Neuronal stem cell (in vitro differentiated cells): ENCODE measurements around the gene GRAP2.
"Not testable (repeated sequence)": the region's sequence is repeated elsewhere in the genome, so short reads cannot be mapped to it uniquely, and the experiment has no call there.

Experiments used
- DNase-seq: peaks from one replicate; pipeline ENCODE4 v3.0.0-alpha.2; 2013; ENCODE audit warnings: low spot score
- H2AFZ ChIP-seq: one replicate; pipeline ENCODE4 v1.6.1; 2013; ENCODE audit warnings: mild to moderate bottlenecking, low read length, inconsistent platforms
- H2AK5ac ChIP-seq: 2 replicates; pipeline ENCODE4 v1.6.1; 2013; ENCODE audit warnings: low read depth, mild to moderate bottlenecking, inconsistent platforms, low read length, moderate library complexity, mixed read lengths
- H2BK120ac ChIP-seq: 2 replicates; pipeline ENCODE4 v1.6.1; 2013; ENCODE audit warnings: low read depth, mild to moderate bottlenecking, inconsistent platforms, low read length, moderate library complexity, mixed read lengths
- H2BK12ac ChIP-seq: one replicate; pipeline ENCODE4 v1.6.1; 2013; ENCODE audit warnings: low read length, inconsistent platforms
- H2BK15ac ChIP-seq: 2 replicates; pipeline ENCODE4 v1.6.1; 2013; ENCODE audit warnings: mild to moderate bottlenecking, low read length, inconsistent platforms, mixed read lengths
- H2BK5ac ChIP-seq: one replicate; pipeline ENCODE4 v1.6.1; 2013; ENCODE audit warnings: inconsistent platforms, mild to moderate bottlenecking, low read length, moderate library complexity
- H3K14ac ChIP-seq: one replicate; pipeline ENCODE4 v1.6.1; 2013; ENCODE audit warnings: low read length, inconsistent platforms
- H3K18ac ChIP-seq: 2 replicates; pipeline ENCODE4 v1.6.1; 2013; ENCODE audit warnings: low read length, inconsistent platforms
- H3K23ac ChIP-seq: 2 replicates; pipeline ENCODE4 v1.6.1; 2013; ENCODE audit warnings: low read depth, mild to moderate bottlenecking, mixed read lengths, low read length, inconsistent platforms; ENCODE audit not compliant: poor library complexity
- H3K27ac ChIP-seq: replicated peaks from 3 replicates; pipeline ENCODE4 v1.5.1; 2013; ENCODE audit warnings: low read length, inconsistent platforms
- H3K27me3 ChIP-seq, 3 experiments: 2 replicates each; pipeline ENCODE4 v1.6.1; 2013; ENCODE audit warnings: low read length in 3 of 3, mild to moderate bottlenecking in 2 of 3, inconsistent platforms in 1 of 3, low read depth in 1 of 3, mixed read lengths in 1 of 3, moderate library complexity in 1 of 3; ENCODE audit not compliant: control insufficient read depth in 3 of 3, insufficient read depth in 3 of 3
- H3K36me3 ChIP-seq, 2 donors: replicated peaks in 1 of 2; 2 replicates each; pipeline ENCODE4 v1.6.1; 2013; ENCODE audit warnings: low read length in 2 of 2; ENCODE audit not compliant: control insufficient read depth in 2 of 2, insufficient read depth in 2 of 2
- H3K4ac ChIP-seq: 2 replicates; pipeline ENCODE4 v1.6.1; 2013; ENCODE audit warnings: inconsistent platforms, mild to moderate bottlenecking, low read length, moderate library complexity
- H3K4me1 ChIP-seq, 2 donors: 1 replicate in 1 of 2; 2 replicates in 1 of 2; pipeline ENCODE4 v1.6.1; 2013; ENCODE audit warnings: low read length in 2 of 2, low read depth in 1 of 2; ENCODE audit not compliant: control insufficient read depth in 2 of 2, insufficient read depth in 1 of 2
- H3K4me2 ChIP-seq: one replicate; pipeline ENCODE4 v1.6.1; 2013; ENCODE audit warnings: mild to moderate bottlenecking, low read length, inconsistent platforms; ENCODE audit not compliant: insufficient read depth, poor library complexity, severe bottlenecking
- H3K4me3 ChIP-seq, 2 donors: 2 replicates each; pipeline ENCODE4 v1.5.1; 2013; ENCODE audit warnings: low read length in 2 of 2, mild to moderate bottlenecking in 2 of 2, inconsistent platforms in 1 of 2, moderate library complexity in 1 of 2
- H3K79me1 ChIP-seq: one replicate; pipeline ENCODE4 v1.6.1; 2013; ENCODE audit warnings: low read depth, mild to moderate bottlenecking, inconsistent platforms, low read length, moderate library complexity
- H3K9ac ChIP-seq: one replicate; pipeline ENCODE4 v1.6.1; 2013; ENCODE audit warnings: mild to moderate bottlenecking, low read depth, low read length, inconsistent platforms; ENCODE audit not compliant: poor library complexity
- H3K9me3 ChIP-seq, 2 donors: replicated peaks in 1 of 2; 2 replicates each; pipeline versions ENCODE3 to v1.6.1; 2013; ENCODE audit warnings: low read length in 2 of 2, mild to moderate bottlenecking in 2 of 2, inconsistent platforms in 1 of 2, low read depth in 1 of 2, mixed read lengths in 1 of 2, moderate library complexity in 1 of 2; ENCODE audit not compliant: control insufficient read depth in 2 of 2, insufficient read depth in 1 of 2
- H4K8ac ChIP-seq: one replicate; pipeline ENCODE4 v1.6.1; 2013; ENCODE audit warnings: low read depth, mild to moderate bottlenecking, inconsistent platforms, low read length, moderate library complexity
- H4K91ac ChIP-seq: one replicate; pipeline ENCODE4 v1.6.1; 2013; ENCODE audit warnings: low read length, low read depth, mild to moderate bottlenecking, inconsistent platforms; ENCODE audit not compliant: poor library complexity
- WGBS, 2 donors: extraction: QIAGEN DNeasy Blood & Tissue Kit; methylation state at CpG; one replicate each; pipeline ENCODE4 v1.1.7; 2013; ENCODE audit warnings: missing lambda C conversion rate in 2 of 2, mixed read lengths in 1 of 2; ENCODE audit not compliant: insufficient read length in 2 of 2, insufficient replicate concordance in 1 of 2; ENCODE audit errors: extremely low coverage in 2 of 2; 5-methylcytosine and 5-hydroxymethylcytosine counted together

GRAP2 gene

GRCh38 chr22:39872548-39872947 is 28.3 kb upstream of the GRAP2 start:
- no peak overlapping the region for H2BK120ac ChIP-seq
- no peak overlapping the region for H2AFZ ChIP-seq
- no peaks in the 10 kb centered on the region for H3K27me3 ChIP-seq
- H3K4ac ChIP-seq, result no peak overlapping the region
- no peak overlapping the region for H3K4me2 ChIP-seq
- no peak overlapping the region for H3K18ac ChIP-seq
- no peak overlapping the region for H3K4me3 ChIP-seq
- no peak overlapping the region for H3K9ac ChIP-seq
- WGBS, 2 donors, result no CpG with 5 or more reads among the region's 1 CpG
- no peak overlapping the region for H4K8ac ChIP-seq
- H3K36me3 ChIP-seq, result no peaks in the 10 kb centered on the region
- H3K9me3 ChIP-seq, result no peaks in the 10 kb centered on the region
- H3K14ac ChIP-seq, result no peak overlapping the region
- no peak overlapping the region for H2BK15ac ChIP-seq
- no peak overlapping the region for H4K91ac ChIP-seq
- H2BK12ac ChIP-seq, result no peak overlapping the region
- H3K27ac ChIP-seq, result no peak overlapping the region
- H2AK5ac ChIP-seq, result no peak overlapping the region
- H3K23ac ChIP-seq, result no peak overlapping the region
- no peak for DNase-seq
- H2BK5ac ChIP-seq, result no peak overlapping the region
- H3K79me1 ChIP-seq, result no peaks in the 10 kb centered on the region
- peaks cover 0 to 2% of the 10 kb centered on the region in 2 donors for H3K4me1 ChIP-seq

GRCh38 chr22:39873965-39874364 is 26.9 kb upstream of the GRAP2 start:
- Histone ChIP-seq H2AK5ac (no peak overlapping the region), H2BK12ac (no peak overlapping the region), H3K27ac (no peak overlapping the region), H4K91ac (no peak overlapping the region), H2BK15ac (no peak overlapping the region), H3K4ac (no peak overlapping the region), H3K23ac (no peak overlapping the region), H3K18ac (no peak overlapping the region), H3K9ac (no peak overlapping the region), H3K27me3 (no peaks in the 10 kb centered on the region), H3K4me2 (no peak overlapping the region), H3K9me3 (no peaks in the 10 kb centered on the region), H3K4me1 (peaks cover 0 to 2% of the 10 kb centered on the region in 2 donors), H2BK120ac (no peak overlapping the region), H3K4me3 (no peak overlapping the region), H4K8ac (no peak overlapping the region), H3K14ac (no peak overlapping the region), H3K79me1 (no peaks in the 10 kb centered on the region), H2BK5ac (no peak overlapping the region), H3K36me3 (no peaks in the 10 kb centered on the region), H2AFZ (no peak overlapping the region)
- no CpG with 5 or more reads among the region's 1 CpG for WGBS, 2 donors
- DNase-seq, result no peak

GRCh38 chr22:39875176-39875885 is 25.6 kb upstream of the GRAP2 start:
- not testable (repeated sequence) for H3K36me3 ChIP-seq, H4K8ac ChIP-seq, H3K4ac ChIP-seq, DNase-seq, H4K91ac ChIP-seq, H2BK12ac ChIP-seq, H2BK5ac ChIP-seq, H3K9ac ChIP-seq, H3K23ac ChIP-seq, H2AFZ ChIP-seq, H3K79me1 ChIP-seq, H2AK5ac ChIP-seq, H3K27me3 ChIP-seq, H2BK15ac ChIP-seq, H3K14ac ChIP-seq, H2BK120ac ChIP-seq, H3K18ac ChIP-seq, H3K4me2 ChIP-seq, H3K27ac ChIP-seq, H3K9me3 ChIP-seq, H3K4me1 ChIP-seq
- peak overlapping the region in 1 of 2 donors; percentile 26 for H3K4me3 ChIP-seq
- no CpG with 5 or more reads among the region's 42 CpGs for WGBS, 2 donors

GRCh38 chr22:39877079-39877845 is 23.6 kb upstream of the GRAP2 start:
- H3K9ac ChIP-seq, result no peak overlapping the region
- H3K4me1 ChIP-seq, result peaks cover 0 to 2% of the 10 kb centered on the region in 2 donors
- H3K27ac ChIP-seq, result no peak overlapping the region
- no peak overlapping the region for H2BK12ac ChIP-seq
- H3K79me1 ChIP-seq, result no peaks in the 10 kb centered on the region
- H3K36me3 ChIP-seq, result no peaks in the 10 kb centered on the region
- no peak overlapping the region for H2AFZ ChIP-seq
- no peak overlapping the region for H2AK5ac ChIP-seq
- WGBS, 2 donors, result no CpG with 5 or more reads among the region's 6 CpGs
- H2BK5ac ChIP-seq, result no peak overlapping the region
- no peak overlapping the region for H2BK120ac ChIP-seq
- no peak for DNase-seq
- no peak overlapping the region for H3K23ac ChIP-seq
- H3K9me3 ChIP-seq, result no peaks in the 10 kb centered on the region
- peaks cover 0 to 1% (median 0%) of the 10 kb centered on the region in 3 experiments for H3K27me3 ChIP-seq
- no peak overlapping the region for H4K91ac ChIP-seq
- H2BK15ac ChIP-seq, result no peak overlapping the region
- H4K8ac ChIP-seq, result no peak overlapping the region
- H3K4me2 ChIP-seq, result no peak overlapping the region
- H3K14ac ChIP-seq, result no peak overlapping the region
- no peak overlapping the region for H3K18ac ChIP-seq
- H3K4me3 ChIP-seq, result no peak overlapping the region
- H3K4ac ChIP-seq, result no peak overlapping the region
